IMR-90 (cell line): ENCODE data around the gene PGAP1. TPM values are rescaled to one million over a fixed set of nuclear protein-coding genes. Genes with fewer than 3 reads are reported as not detected.

Experiments used
- ATAC-seq: fragments of 200-7000 bp; cut with Tn5 transposase; 2 replicates; pipeline ENCODE4 v1.9.1; 2020; ENCODE audit warnings: low read depth, mild to moderate bottlenecking, moderate library complexity
- BruUV-seq: library from RNA; stranded (reverse); fragments of 400-500 nt; replicated peaks from 2 replicates; lab custom pipeline; 2021; lab: Mats Ljungman, UMichigan
- CTCF ChIA-PET: fragments of 300-600 bp; formaldehyde crosslinking; extraction: SDS; loops from one replicate; lab custom pipeline; 2021; ENCODE audit warnings: antibody characterized with exemption; lab: Yijun Ruan, JAX
- POLR2A ChIA-PET: fragments of 300-600 bp; sonication (Branson Sonifier 250); formaldehyde crosslinking; loops from one replicate; lab custom pipeline; 2022; ENCODE audit warnings: antibody characterized with exemption; ENCODE audit not compliant: unreplicated experiment; lab: Charles Lee
- DNase-seq: peaks from one replicate; pipeline ENCODE4 v3.0.0; 2013
- H2AFZ ChIP-seq: replicated peaks from 2 replicates; pipeline ENCODE3; 2013; ENCODE audit warnings: low read length, mild to moderate bottlenecking; ENCODE audit not compliant: poor library complexity
- H2AK5ac ChIP-seq: 2 replicates; pipeline ENCODE4 v1.6.1; 2013; ENCODE audit warnings: low read depth, low read length, inconsistent platforms
- H2AK9ac ChIP-seq: replicated peaks from 2 replicates; pipeline ENCODE3; 2013; ENCODE audit warnings: mild to moderate bottlenecking, low read depth, low read length, moderate library complexity; ENCODE audit not compliant: poor library complexity
- H2BK120ac ChIP-seq: 2 replicates; pipeline ENCODE4 v1.6.1; 2013; ENCODE audit warnings: low read depth, low read length, inconsistent platforms
- H2BK15ac ChIP-seq: 3 replicates; pipeline ENCODE4 v1.6.1; 2013; ENCODE audit warnings: low read depth, low read length, inconsistent platforms
- H2BK20ac ChIP-seq: 2 replicates; pipeline ENCODE4 v1.6.1; 2013; ENCODE audit warnings: low read depth, mild to moderate bottlenecking, inconsistent platforms, low read length, moderate library complexity
- H2BK5ac ChIP-seq: 2 replicates; pipeline ENCODE4 v1.6.1; 2013; ENCODE audit warnings: mild to moderate bottlenecking, low read depth, low read length, inconsistent platforms; ENCODE audit not compliant: poor library complexity, severe bottlenecking
- H3K14ac ChIP-seq: replicated peaks from 2 replicates; pipeline ENCODE4 v1.6.1; 2013; ENCODE audit warnings: low read depth, low read length, inconsistent platforms
- H3K18ac ChIP-seq: 2 replicates; pipeline ENCODE4 v1.6.1; 2013; ENCODE audit warnings: low read depth, low read length, control low read depth
- H3K23ac ChIP-seq: 2 replicates; pipeline ENCODE4 v1.6.1; 2013; ENCODE audit warnings: low read depth, low read length, inconsistent platforms
- H3K27ac ChIP-seq: 2 replicates; pipeline ENCODE4 v1.5.1; 2013; ENCODE audit warnings: mild to moderate bottlenecking, control low read depth, low read length; ENCODE audit not compliant: insufficient read depth
- H3K27me3 ChIP-seq: 2 replicates; pipeline ENCODE4 v1.6.1; 2013; ENCODE audit warnings: low read length; ENCODE audit not compliant: control insufficient read depth, insufficient read depth
- H3K36me3 ChIP-seq: 2 replicates; pipeline ENCODE4 v1.6.1; 2013; ENCODE audit warnings: low read length, mixed read lengths; ENCODE audit not compliant: control insufficient read depth, insufficient read depth
- H3K4ac ChIP-seq: 2 replicates; pipeline ENCODE4 v1.6.1; 2013; ENCODE audit warnings: low read depth, low read length, inconsistent platforms
- H3K4me1 ChIP-seq: 2 replicates; pipeline ENCODE4 v1.6.1; 2013; ENCODE audit warnings: low read length, mixed read lengths; ENCODE audit not compliant: control insufficient read depth, insufficient read depth
- H3K4me2 ChIP-seq: 2 replicates; pipeline ENCODE4 v1.6.1; 2013; ENCODE audit warnings: low read depth, mild to moderate bottlenecking, control low read depth, low read length, moderate library complexity
- H3K4me3 ChIP-seq: 2 replicates; pipeline ENCODE4 v1.5.1; 2013; ENCODE audit warnings: low read depth, mild to moderate bottlenecking, control low read depth, low read length, moderate library complexity; ENCODE audit not compliant: insufficient read depth
- H3K56ac ChIP-seq: 2 replicates; pipeline ENCODE4 v1.6.1; 2013; ENCODE audit warnings: low read length, inconsistent platforms; ENCODE audit not compliant: insufficient read depth; ENCODE audit errors: extremely low read depth
- H3K79me1 ChIP-seq, 2 experiments: 2 replicates each; pipeline ENCODE4 v1.6.1; 2013; ENCODE audit warnings: low read length in 2 of 2, inconsistent platforms in 1 of 2, low read depth in 1 of 2
- H3K9ac ChIP-seq: 2 replicates; pipeline ENCODE4 v1.6.1; 2013; ENCODE audit warnings: low read depth, low read length, control low read depth
- H3K9me1 ChIP-seq: 2 replicates; pipeline ENCODE4 v1.6.1; 2013; ENCODE audit warnings: low read length, inconsistent platforms; ENCODE audit not compliant: insufficient read depth
- H3K9me3 ChIP-seq: 2 replicates; pipeline ENCODE4 v1.6.1; 2013; ENCODE audit warnings: low read length; ENCODE audit not compliant: control insufficient read depth, insufficient read depth
- H4K20me1 ChIP-seq: 2 replicates; pipeline ENCODE4 v1.6.1; 2013; ENCODE audit warnings: low read length, inconsistent platforms; ENCODE audit not compliant: insufficient read depth
- H4K5ac ChIP-seq: 2 replicates; pipeline ENCODE4 v1.6.1; 2013; ENCODE audit warnings: mild to moderate bottlenecking, low read depth, low read length, control low read depth
- H4K8ac ChIP-seq, 2 experiments: 2 replicates each; pipeline ENCODE4 v1.6.1; 2013; ENCODE audit warnings: low read depth in 2 of 2, low read length in 2 of 2, control low read depth in 1 of 2, inconsistent platforms in 1 of 2
- H4K91ac ChIP-seq: 2 replicates; pipeline ENCODE4 v1.6.1; 2013; ENCODE audit warnings: low read depth, low read length, inconsistent platforms; ENCODE audit not compliant: insufficient read depth
- FOS ChIP-seq: fragments of 150-350 bp; IDR thresholded peaks from 2 replicates; pipeline ENCODE4 v1.6.1; 2016; ENCODE audit warnings: low read depth, low read length
- MAZ ChIP-seq: IDR thresholded peaks from 2 replicates; pipeline ENCODE4 v1.6.1; 2012; ENCODE audit warnings: low read depth, mild to moderate bottlenecking, low read length, improper control_type of control experiment, moderate library complexity, borderline replicate concordance
- POLR2A ChIP-seq: IDR thresholded peaks from 2 replicates; pipeline ENCODE4 v1.6.1; 2012; ENCODE audit warnings: mild to moderate bottlenecking, low read depth, low read length
- RCOR1 ChIP-seq: IDR thresholded peaks from 2 replicates; pipeline ENCODE4 v1.6.1; 2012; ENCODE audit warnings: mild to moderate bottlenecking, low read length, improper control_type of control experiment; ENCODE audit not compliant: insufficient replicate concordance
- WGBS, 2 experiments: methylation state at CpG; one replicate each; pipeline versions ENCODE4 v1.1.5 to v1.1.7; 2013; ENCODE audit warnings: missing lambda C conversion rate in 2 of 2; ENCODE audit not compliant: insufficient read length in 1 of 2; ENCODE audit errors: extremely low coverage in 2 of 2; 5-methylcytosine and 5-hydroxymethylcytosine counted together
- dilution Hi-C: fragments of 300-500 bp; cut with HindIII; formaldehyde crosslinking; loops from one replicate; pipeline ENCODE4 v1.14.3; 2018; ENCODE audit warnings: low sequenced_read_pairs; ENCODE audit not compliant: unreplicated experiment
- in situ Hi-C: fragments of 300-500 bp; cut with MboI; formaldehyde crosslinking; loops from 3 replicates; pipeline ENCODE4 v1.14.3; 2019; ENCODE audit warnings: low sequenced_read_pairs, inconsistent platforms, mixed read lengths
- intact Hi-C: fragments of 100-400 bp; cut with micrococcal nuclease; formaldehyde crosslinking; loops from 2 replicates; pipeline ENCODE4 v1.10.0; 2022
- polyA plus RNA-seq, 3 experiments: library from polyadenylated mRNA; depleted of rRNA; stranded (reverse); fragments of >200 nt; gene quantifications; 2 replicates each; pipeline ENCODE4 v1.2.3, GENCODE V29; 2012; ENCODE audit warnings: low replicate concordance in 1 of 3
- total RNA-seq: library from RNA; depleted of rRNA; stranded (reverse); fragments of >200 nt; gene quantifications from 2 replicates; pipeline ENCODE4 v1.2.3, GENCODE V29; 2012

PGAP1 gene
- total and polyA plus RNA-seq, 2 of the 4 experiments (the other 2 are of a cell fraction): 1.9 to 5.7 TPM

DNA sequence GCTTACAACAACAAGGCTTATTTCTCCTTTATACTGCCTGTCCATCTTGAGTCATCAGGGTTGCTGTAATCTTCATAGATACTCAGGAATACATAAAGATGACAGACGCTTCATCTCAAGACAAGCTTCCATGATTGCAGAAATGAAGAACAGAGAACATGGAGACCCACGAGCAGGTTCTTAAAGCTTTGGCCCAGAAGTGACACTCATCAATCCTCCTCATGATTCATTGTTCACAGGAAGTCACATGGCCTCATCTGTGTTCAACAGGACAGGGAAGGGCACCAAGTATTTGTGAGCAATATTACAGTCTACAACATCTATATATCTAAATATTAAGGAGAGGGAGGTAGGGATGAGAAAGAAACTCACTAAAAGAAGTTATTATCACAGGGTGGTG lies 36.5 kb upstream of the PGAP1 start:
- in situ Hi-C loops (no loop called here), dilution Hi-C loops (no loop called here)

More for the DNA sequence above, 36.5 kb upstream of the PGAP1 start:
- WGBS, 2 experiments: no CpG with 5 or more reads among the region's 2 CpGs
- Histone ChIP-seq H3K4ac (no peak overlapping the region), H2BK15ac (no peak overlapping the region), H3K79me1 (no peaks in the 10 kb centered on the region), H3K18ac (no peak overlapping the region), H2BK5ac (no peak overlapping the region), H2BK120ac (no peak overlapping the region), H3K4me3 (no peak overlapping the region), H2AFZ (no peak overlapping the region), H3K4me1 (no peaks in the 10 kb centered on the region), H3K23ac (no peak overlapping the region), H2AK9ac (no peak overlapping the region), H3K36me3 (no peaks in the 10 kb centered on the region), H4K5ac (no peak overlapping the region), H3K14ac (no peak overlapping the region), H4K20me1 (no peaks in the 10 kb centered on the region), H3K56ac (no peak overlapping the region), H4K8ac (no peak overlapping the region), H3K9me3 (no peaks in the 10 kb centered on the region), H3K4me2 (no peak overlapping the region), H4K91ac (no peak overlapping the region), H2BK20ac (no peak overlapping the region), H3K27ac (no peak overlapping the region), H3K9me1 (peaks cover 2% of the 10 kb centered on the region; the same call in 1 of the 2 replicates), H3K9ac (no peak overlapping the region), H3K27me3 (no peaks in the 10 kb centered on the region), H2AK5ac (no peak overlapping the region)
- no TSS peak for BruUV-seq
- DNase-seq (no peak), ATAC-seq (no peak)
- intact Hi-C loops: no loop called here
- TF ChIP-seq MAZ (no peak), POLR2A (no peak), FOS (no peak), RCOR1 (no peak)
- ChIA-PET CTCF (no interaction called here), POLR2A (no interaction called here)
